Activated CD4-positive, alpha-beta memory T cell treated with anti-CD3 and anti-CD28 coated beads for 36 hours (primary cell): ENCODE data around the gene COPS6. TPM values are rescaled to one million over a fixed set of nuclear protein-coding genes. Genes with fewer than 3 reads are reported as not detected.

Experiments
- CTCF ChIA-PET: fragments of 350-600 bp; sonication (Branson Sonifier 250); formaldehyde crosslinking; loops from one replicate; lab custom pipeline; 2021; ENCODE audit warnings: antibody characterized with exemption, inconsistent platforms; lab: Charles Lee
- POLR2A ChIA-PET: fragments of 350-600 bp; sonication (Branson Sonifier 250); formaldehyde crosslinking; loops from one replicate; lab custom pipeline; 2021; ENCODE audit warnings: antibody characterized with exemption; lab: Charles Lee
- DNase-seq: peaks from one replicate; pipeline ENCODE4 v3.0.0-alpha.2; 2020
- H3K27ac Mint-ChIP-seq: one replicate; pipeline ENCODE4 v1.8.0; 2021; ENCODE audit warnings: mixed read lengths
- H3K27me3 Mint-ChIP-seq: one replicate; pipeline ENCODE4 v1.8.0; 2021; ENCODE audit warnings: mixed read lengths
- H3K36me3 Mint-ChIP-seq: one replicate; pipeline ENCODE4 v1.8.0; 2021; ENCODE audit warnings: mixed read lengths
- H3K4me1 Mint-ChIP-seq: one replicate; pipeline ENCODE4 v1.8.0; 2021; ENCODE audit warnings: low read depth, mixed read lengths
- H3K4me3 Mint-ChIP-seq: one replicate; pipeline ENCODE4 v1.8.0; 2021; ENCODE audit warnings: mild to moderate bottlenecking, mixed read lengths
- H3K9me3 Mint-ChIP-seq: one replicate; pipeline ENCODE4 v1.8.0; 2021; ENCODE audit warnings: mixed read lengths
- intact Hi-C: fragments of 100-400 bp; cut with micrococcal nuclease; formaldehyde crosslinking; loops from one replicate; pipeline ENCODE4 v1.15.1; 2023
- total RNA-seq, 2 experiments: library from RNA; stranded (reverse); gene quantifications; one replicate each; pipeline ENCODE4 v1.2.3, GENCODE V29; 2021

COPS6 gene
- total RNA-seq, 2 experiments from 2014 or later, result 93.1 to 98.2 TPM

DNA sequence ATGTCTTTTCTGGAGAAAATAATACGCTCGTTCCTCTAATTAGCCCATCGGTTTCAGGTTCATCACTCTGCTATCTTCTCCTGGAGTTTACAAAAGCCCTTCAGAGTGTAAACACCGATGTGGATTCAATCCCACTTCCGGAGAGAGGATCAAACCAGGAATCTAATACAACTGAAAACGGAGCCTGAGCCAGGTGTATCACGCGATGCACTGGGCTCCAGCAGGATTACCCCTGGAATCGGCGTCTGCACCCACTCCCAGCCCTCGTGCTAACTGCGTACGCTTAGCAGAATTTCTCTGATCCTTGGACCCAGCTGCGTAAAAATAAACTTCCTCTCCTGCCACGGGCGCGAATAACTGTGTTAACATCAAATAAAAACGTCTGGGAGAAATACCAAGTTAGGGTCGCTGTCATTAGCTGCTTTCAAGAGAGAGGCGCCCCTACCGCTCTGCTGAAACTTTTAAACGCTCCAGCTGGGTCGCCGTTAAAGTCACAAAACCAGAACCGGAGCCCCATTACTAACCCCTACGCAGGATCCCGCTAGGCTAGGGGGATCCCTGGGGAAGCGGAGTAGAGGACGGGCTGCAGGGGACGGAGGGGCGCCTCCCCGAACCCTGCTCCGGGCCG, 7.7 kb upstream of the COPS6 start:
- H3K27me3 Mint-ChIP-seq, result no peaks in the 10 kb centered on the region
- peaks cover 22% of the 10 kb centered on the region for H3K36me3 Mint-ChIP-seq
- peaks cover 29% of the 10 kb centered on the region for H3K4me1 Mint-ChIP-seq
- peak overlapping the region; percentile 73 for H3K27ac Mint-ChIP-seq
- intact Hi-C loops, result loop anchor here (1.0 to 10.0 kb wide), 7 partner anchors 20 to 576 kb away; partner anchors contain the start of genes AP4M1, MCM7, TRIM4 and ZKSCAN1
- ChIA-PET CTCF (interaction anchor here (0.6 to 1.9 kb wide), 6 partner anchors 9 to 624 kb away, joined by 3 to 5 read pairs (median 3); partner anchors contain the start of gene TRIM4), POLR2A (interaction anchor here (0.8 kb wide), 1 partner anchor 9 kb away, joined by 3 read pairs; no protein-coding TSS in a partner anchor)
- no peaks in the 10 kb centered on the region for H3K9me3 Mint-ChIP-seq
- H3K4me3 Mint-ChIP-seq, result peak overlapping the region; percentile 83
- peak; percentile 17 for DNase-seq

DNA sequence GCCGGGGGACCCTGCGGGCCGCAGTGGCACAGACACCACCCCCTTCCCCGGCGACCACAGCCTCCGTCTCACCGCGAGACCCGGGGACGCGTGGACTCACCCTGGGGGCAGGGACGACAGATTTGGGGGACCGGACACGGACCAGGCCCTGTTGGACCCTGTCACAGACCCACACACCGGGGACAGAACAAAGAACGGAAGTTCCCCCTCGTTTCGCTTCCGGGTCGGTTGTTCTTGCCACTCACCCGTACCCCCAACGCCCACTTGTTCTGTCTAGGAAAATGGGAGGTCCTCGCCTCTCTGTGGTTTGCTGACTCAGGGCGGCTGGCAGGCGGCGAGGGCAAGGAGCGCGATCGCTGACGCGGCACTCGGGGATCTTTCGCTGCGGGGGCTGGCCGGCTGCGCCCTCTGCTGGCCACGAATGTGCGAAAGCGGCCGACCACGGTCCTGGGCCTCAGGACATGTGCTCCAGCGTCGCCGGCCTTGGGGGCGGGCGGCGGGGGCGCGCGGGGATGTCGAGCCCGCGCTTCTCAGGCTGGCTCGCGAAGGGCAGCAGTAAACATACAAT, 7.2 kb upstream of the COPS6 start, which contains the start of gene ZNF3:
ZNF3 (minus strand) TSS at position 189 of the 568 bp plus-strand sequence. CDS start 4,366 bp downstream, outside the sequence.
- CTCF ChIA-PET, result interaction anchor here (0.8 to 1.9 kb wide), 7 partner anchors 9 to 326 kb away, joined by 3 to 8 read pairs (median 5); partner anchors contain the start of genes AP4M1, MCM7, TRIM4 and ZKSCAN1
- Mint-ChIP-seq H3K36me3 (peaks cover 16% of the 10 kb centered on the region), H3K27me3 (no peaks in the 10 kb centered on the region), H3K4me1 (peaks cover 29% of the 10 kb centered on the region), H3K27ac (peak within 1 kb of the TSS; percentile 85), H3K4me3 (peak within 1 kb of the TSS; percentile 83), H3K9me3 (no peaks in the 10 kb centered on the region)
- POLR2A ChIA-PET, result interaction anchor here (0.8 to 1.4 kb wide), 4 partner anchors 10 to 67 kb away, joined by 3 to 17 read pairs (median 4); partner anchors contain the start of genes AP4M1, MCM7 and ZSCAN21
- intact Hi-C loops, result loop anchor here (1.0 to 10.0 kb wide), 7 partner anchors 20 to 577 kb away; partner anchors contain the start of genes AP4M1, MCM7, TRIM4 and ZKSCAN1
- peak; percentile 99 for DNase-seq

DNA sequence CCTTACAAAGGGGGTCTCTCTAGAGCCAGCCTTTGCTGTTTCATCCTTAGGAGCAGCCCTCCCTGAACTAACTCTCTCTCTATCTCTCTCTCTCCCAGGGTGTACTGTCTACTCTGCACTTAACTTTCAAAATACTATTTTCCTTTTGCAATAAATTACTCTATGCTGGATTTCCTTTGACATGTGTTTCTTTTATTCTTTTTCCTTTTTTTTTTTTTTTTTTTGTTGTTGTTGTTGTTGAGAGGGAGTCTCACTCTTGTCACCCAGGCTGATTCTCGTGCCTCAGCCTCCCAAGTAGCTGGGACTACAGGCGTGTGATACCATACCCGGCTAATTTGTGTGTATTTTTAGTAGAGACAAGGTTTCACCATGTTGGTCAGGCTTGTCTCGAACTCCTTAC, 5.8 kb upstream of the COPS6 start:
- ChIA-PET CTCF (interaction anchor here (0.9 to 1.5 kb wide), 10 partner anchors 12 to 452 kb away, joined by 3 to 8 read pairs (median 3); partner anchors contain the start of genes AP4M1, MCM7, ZKSCAN1 and ZSCAN21), POLR2A (interaction anchor here (1.1 to 1.4 kb wide), 3 partner anchors 18 to 68 kb away, joined by 3 to 17 read pairs (median 4); partner anchors contain the start of genes AP4M1, MCM7 and ZSCAN21)
- H3K9me3 Mint-ChIP-seq, result no peaks in the 10 kb centered on the region
- H3K4me3 Mint-ChIP-seq, result peak overlapping the region; percentile 83
- H3K27ac Mint-ChIP-seq, result peak overlapping the region; percentile 85
- peaks cover 11% of the 10 kb centered on the region for H3K36me3 Mint-ChIP-seq
- intact Hi-C loops, result loop anchor here (10.0 kb wide), 1 partner anchor 578 kb away; the partner anchor contains the start of genes ZKSCAN5 and ZNF394
- DNase-seq, result no peak
- peaks cover 36% of the 10 kb centered on the region for H3K4me1 Mint-ChIP-seq
- no peaks in the 10 kb centered on the region for H3K27me3 Mint-ChIP-seq

DNA sequence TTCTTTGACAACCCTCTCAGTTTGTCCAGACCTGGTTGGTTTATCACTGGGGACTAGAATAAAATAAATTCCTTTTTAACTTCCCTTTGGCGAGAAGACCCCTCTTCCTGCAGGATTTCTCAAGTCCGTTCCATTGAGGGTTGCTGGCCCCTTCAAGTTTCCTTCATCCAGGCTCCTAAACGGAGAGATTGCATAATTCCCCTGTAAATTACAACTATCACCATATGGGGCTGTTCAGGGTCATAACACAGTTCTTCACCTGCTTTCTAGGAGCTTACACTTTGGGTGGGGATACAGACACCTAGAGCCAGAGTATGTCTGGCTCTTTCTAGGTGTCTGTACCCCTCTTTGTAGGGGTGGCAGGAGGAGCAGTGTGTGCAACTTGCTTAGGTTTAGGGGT, 3.3 kb upstream of the COPS6 start:
- H3K27me3 Mint-ChIP-seq, result no peaks in the 10 kb centered on the region
- peaks cover 39% of the 10 kb centered on the region for H3K4me1 Mint-ChIP-seq
- POLR2A ChIA-PET, result no interaction called here
- DNase-seq, result no peak
- CTCF ChIA-PET, result no interaction called here
- H3K4me3 Mint-ChIP-seq, result no peak overlapping the region
- H3K27ac Mint-ChIP-seq, result no peak overlapping the region
- H3K36me3 Mint-ChIP-seq, result peaks cover 12% of the 10 kb centered on the region
- no peaks in the 10 kb centered on the region for H3K9me3 Mint-ChIP-seq
- intact Hi-C loops, result loop anchor here (10.0 kb wide), 1 partner anchor 581 kb away; the partner anchor contains the start of genes ZKSCAN5 and ZNF394

DNA sequence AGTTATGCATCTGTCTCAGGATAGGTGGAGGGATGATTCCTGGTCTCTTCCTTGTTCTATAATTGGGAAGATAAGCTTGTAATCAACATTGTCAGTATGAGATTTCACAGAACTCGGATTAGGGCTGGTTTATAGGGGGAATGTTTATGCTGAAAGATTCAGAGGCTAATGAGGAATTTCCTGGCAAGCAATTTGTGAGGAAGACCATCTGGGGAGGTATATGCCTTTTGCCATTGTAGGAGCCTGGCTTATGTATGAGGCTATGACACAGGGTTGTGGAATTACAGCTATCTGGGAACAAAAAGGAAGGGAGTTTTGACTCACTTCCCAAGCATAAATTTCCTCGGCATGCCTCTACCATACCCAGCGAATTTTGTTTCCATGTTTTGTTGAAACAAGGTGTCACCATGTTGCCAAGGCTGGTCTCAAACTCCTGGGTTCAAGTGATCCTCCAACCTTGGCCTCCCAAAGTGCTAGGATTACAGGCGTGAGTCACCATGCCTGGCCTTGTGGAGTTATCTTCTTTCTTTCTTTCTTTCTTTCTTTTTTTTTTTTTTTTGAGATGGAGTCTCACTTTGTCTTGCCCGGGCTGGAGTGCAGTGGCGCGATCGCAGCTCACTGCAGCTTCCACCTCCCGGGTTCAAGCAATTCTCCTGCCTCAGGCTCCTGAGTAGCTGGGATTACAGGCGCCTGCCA, 1.6 kb upstream of the COPS6 start:
- Mint-ChIP-seq H3K27me3 (no peaks in the 10 kb centered on the region), H3K4me3 (peak overlapping the region; percentile 13), H3K36me3 (peaks cover 17% of the 10 kb centered on the region), H3K4me1 (peaks cover 39% of the 10 kb centered on the region), H3K27ac (peak overlapping the region; percentile 76), H3K9me3 (no peaks in the 10 kb centered on the region)
- ChIA-PET CTCF (no interaction called here), POLR2A (interaction anchor here (1.4 to 4.3 kb wide), 2 partner anchors 14 to 167 kb away, joined by 5 to 44 read pairs; partner anchors contain the start of genes AP4M1, MCM7 and TRIM4)
- DNase-seq, result no peak
- intact Hi-C loops, result loop anchor here (10.0 kb wide), 1 partner anchor 582 kb away; the partner anchor contains the start of genes ZKSCAN5 and ZNF394

DNA sequence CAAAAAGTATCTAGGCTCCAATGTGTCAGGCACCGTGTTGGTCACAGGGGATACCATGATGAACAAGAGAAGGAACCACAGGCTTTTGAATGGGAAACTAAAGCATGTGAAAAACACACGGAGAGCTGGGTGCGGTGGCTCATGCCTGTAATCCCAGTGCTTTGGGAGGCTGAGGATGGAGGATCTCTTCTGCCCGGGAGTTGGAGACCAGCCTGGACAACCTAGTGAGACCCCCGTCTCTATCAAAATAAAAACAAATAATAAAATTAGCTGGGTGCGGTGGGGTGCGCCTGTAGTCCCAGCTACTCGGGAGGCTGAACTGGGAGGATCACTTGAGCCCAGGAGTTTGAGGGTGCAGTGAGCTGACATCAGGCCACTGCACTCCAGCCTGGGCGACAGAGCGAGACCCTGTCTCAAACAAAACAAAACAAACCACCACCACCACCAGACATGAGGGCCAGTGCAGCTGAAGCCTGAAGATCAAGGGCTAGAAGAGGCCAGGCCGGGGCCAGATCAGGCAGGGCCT, 611 bp upstream of the COPS6 start:
- peak overlapping the region; percentile 95 for H3K27ac Mint-ChIP-seq
- peaks cover 25% of the 10 kb centered on the region for H3K36me3 Mint-ChIP-seq
- peaks cover 35% of the 10 kb centered on the region for H3K4me1 Mint-ChIP-seq
- ChIA-PET CTCF (no interaction called here), POLR2A (interaction anchor here (1.0 to 4.3 kb wide), 3 partner anchors 13 to 168 kb away, joined by 3 to 44 read pairs (median 5); partner anchors contain the start of genes AP4M1, MBLAC1, MCM7 and TRIM4)
- no peak for DNase-seq
- intact Hi-C loops, result loop anchor here (2.0 to 10.0 kb wide), 2 partner anchors 31 to 583 kb away; partner anchors contain the start of genes CNPY4, TAF6, ZKSCAN5 and ZNF394
- H3K27me3 Mint-ChIP-seq, result no peaks in the 10 kb centered on the region
- H3K9me3 Mint-ChIP-seq, result no peaks in the 10 kb centered on the region
- H3K4me3 Mint-ChIP-seq, result peak overlapping the region; percentile 93

DNA sequence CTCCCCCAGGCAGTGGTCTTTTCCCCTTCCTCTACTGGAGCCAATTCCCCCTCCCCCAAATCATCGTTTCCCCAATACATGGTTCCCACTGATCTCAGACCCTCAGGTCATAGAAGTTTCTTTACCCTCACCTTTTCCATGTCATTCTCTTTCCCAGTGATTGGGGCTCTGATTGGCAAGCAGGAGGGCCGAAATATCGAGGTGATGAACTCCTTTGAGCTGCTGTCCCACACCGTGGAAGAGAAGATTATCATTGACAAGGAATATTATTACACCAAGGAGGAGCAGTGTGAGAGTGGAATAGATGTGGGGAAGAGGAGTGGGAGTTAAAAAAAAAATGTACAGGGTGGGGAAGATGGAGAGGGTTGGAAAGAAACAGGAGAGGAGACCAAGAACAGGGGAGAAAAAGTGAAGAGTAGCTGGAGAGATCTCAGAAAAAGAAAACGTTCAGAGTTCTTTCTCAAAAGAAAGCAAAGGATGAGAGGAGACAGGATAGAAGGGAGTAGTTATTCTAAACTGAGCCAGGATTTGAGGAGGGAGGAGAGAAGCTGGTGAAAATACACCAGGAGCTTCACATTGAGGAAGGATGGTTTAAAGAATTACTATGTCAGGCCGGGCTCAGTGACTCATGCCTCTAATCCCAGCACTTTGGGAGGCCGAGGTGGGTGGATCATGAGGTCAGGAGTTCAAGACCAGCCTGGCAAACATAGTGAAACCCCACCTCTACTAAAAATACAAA, 858 bp downstream of the COPS6 start:
- peaks cover 40% of the 10 kb centered on the region for H3K4me1 Mint-ChIP-seq
- peak overlapping the region; percentile 93 for H3K4me3 Mint-ChIP-seq
- intact Hi-C loops, result loop anchor here (1.0 to 10.0 kb wide), 3 partner anchors 11 to 585 kb away; partner anchors contain the start of genes CNPY4, TAF6, ZKSCAN5 and ZNF394
- POLR2A ChIA-PET, result interaction anchor here (0.6 to 4.3 kb wide), 4 partner anchors 11 to 339 kb away, joined by 4 to 44 read pairs (median 8); partner anchors contain the start of genes AP4M1, MCM7 and ZCWPW1
- no peaks in the 10 kb centered on the region for H3K27me3 Mint-ChIP-seq
- peaks cover 36% of the 10 kb centered on the region for H3K36me3 Mint-ChIP-seq
- peak overlapping the region; percentile 95 for H3K27ac Mint-ChIP-seq
- peak; percentile 34 for DNase-seq
- CTCF ChIA-PET, result interaction anchor here (0.6 to 2.3 kb wide), 4 partner anchors 8 to 714 kb away, joined by 5 to 11 read pairs (median 5); partner anchors contain the start of genes AP4M1, MCM7, POP7 and ZNF3
- no peaks in the 10 kb centered on the region for H3K9me3 Mint-ChIP-seq

DNA sequence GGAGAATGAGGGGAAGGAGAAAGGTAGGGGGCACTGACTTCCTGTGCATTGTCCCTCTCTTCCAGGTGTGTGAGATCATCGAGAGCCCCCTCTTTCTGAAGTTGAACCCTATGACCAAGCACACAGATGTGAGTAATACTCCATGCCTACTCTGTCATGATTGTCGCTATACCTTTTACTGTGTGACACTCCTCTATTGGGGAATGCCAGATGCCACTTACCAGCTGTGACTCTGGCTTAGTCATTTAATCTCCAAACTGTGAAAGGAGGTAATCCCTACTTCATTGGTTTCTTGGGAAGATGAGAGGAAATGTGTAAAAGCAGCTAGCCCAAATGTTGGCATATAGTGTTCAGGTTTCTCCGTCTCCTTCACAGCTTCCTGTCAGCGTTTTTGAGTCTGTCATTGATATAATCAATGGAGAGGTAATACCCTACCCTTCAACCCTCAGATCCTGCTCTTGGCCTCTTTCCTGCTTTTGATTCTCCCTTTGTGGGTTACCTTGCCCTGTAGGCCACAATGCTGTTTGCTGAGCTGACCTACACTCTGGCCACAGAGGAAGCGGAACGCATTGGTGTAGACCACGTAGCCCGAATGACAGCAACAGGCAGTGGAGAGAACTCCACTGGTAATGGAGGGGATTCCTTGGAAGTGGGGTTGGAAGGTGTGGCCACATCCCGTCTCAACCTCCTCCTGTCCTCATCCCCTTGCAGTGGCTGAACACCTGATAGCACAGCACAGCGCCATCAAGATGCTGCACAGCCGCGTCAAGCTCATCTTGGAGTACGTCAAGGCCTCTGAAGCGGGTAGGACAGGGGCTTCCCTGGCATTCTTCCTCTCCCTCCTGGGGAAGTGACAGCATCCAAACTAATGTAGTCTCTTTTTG, 2.0 kb downstream of the COPS6 start:
- Mint-ChIP-seq H3K4me3 (peak overlapping the region; percentile 53), H3K27me3 (no peaks in the 10 kb centered on the region), H3K4me1 (peaks cover 49% of the 10 kb centered on the region), H3K9me3 (no peaks in the 10 kb centered on the region), H3K36me3 (peaks cover 44% of the 10 kb centered on the region), H3K27ac (peak overlapping the region; percentile 72)
- no peak for DNase-seq
- ChIA-PET POLR2A (interaction anchor here (0.7 to 4.3 kb wide), 4 partner anchors 8 to 118 kb away, joined by 3 to 44 read pairs (median 6); partner anchors contain the start of genes AP4M1 and MCM7), CTCF (interaction anchor here (0.6 to 2.3 kb wide), 4 partner anchors 9 to 615 kb away, joined by 3 to 11 read pairs (median 5); partner anchors contain the start of genes AP4M1, MCM7, POP7 and ZNF3)
- intact Hi-C loops, result no loop called here

DNA sequence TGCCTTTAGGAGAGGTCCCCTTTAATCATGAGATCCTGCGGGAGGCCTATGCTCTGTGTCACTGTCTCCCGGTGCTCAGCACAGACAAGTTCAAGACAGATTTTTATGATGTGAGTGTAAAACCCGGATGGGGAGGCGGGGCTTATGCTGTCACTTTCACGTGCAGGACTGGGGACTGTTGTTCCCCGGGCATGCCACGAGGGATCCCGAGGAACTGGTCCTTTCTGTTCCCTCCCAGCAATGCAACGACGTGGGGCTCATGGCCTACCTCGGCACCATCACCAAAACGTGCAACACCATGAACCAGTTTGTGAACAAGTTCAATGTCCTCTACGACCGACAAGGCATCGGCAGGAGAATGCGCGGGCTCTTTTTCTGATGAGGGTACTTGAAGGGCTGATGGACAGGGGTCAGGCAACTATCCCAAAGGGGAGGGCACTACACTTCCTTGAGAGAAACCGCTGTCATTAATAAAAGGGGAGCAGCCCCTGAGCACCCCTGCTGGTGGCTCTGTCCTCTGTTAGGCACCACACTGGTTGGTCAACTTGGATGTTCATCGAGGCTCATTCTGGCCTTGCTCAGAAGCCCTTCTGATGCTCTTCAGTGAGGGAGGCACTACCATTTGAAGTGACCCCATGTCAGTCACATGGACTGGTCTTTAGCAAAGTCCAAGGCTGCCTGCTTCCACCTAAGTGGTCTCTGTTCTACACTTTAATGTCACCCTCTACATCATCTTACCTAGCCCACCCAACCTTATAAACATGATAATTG, 2.8 kb downstream of the COPS6 start:
- peak; percentile 27 for DNase-seq

More for the DNA sequence above, 2.8 kb downstream of the COPS6 start:
- H3K36me3 Mint-ChIP-seq, result peaks cover 52% of the 10 kb centered on the region
- H3K27ac Mint-ChIP-seq, result peak overlapping the region; percentile 72
- no peak overlapping the region for H3K4me3 Mint-ChIP-seq
- H3K4me1 Mint-ChIP-seq, result peaks cover 51% of the 10 kb centered on the region
- intact Hi-C loops, result no loop called here
- POLR2A ChIA-PET, result interaction anchor here (0.6 to 4.3 kb wide), 2 partner anchors 9 kb away, joined by 5 to 44 read pairs; partner anchors contain the start of genes AP4M1 and MCM7
- H3K9me3 Mint-ChIP-seq, result no peaks in the 10 kb centered on the region
- no peaks in the 10 kb centered on the region for H3K27me3 Mint-ChIP-seq
- CTCF ChIA-PET, result interaction anchor here (1.5 kb wide), 1 partner anchor 614 kb away, joined by 5 read pairs; the partner anchor contains the start of gene POP7
